Neural progenitor cell (in vitro differentiated cells): ENCODE measurements around the gene PRRX2. TPM values are rescaled to one million over a fixed set of nuclear protein-coding genes. Genes with fewer than 3 reads are reported as not detected.
A peak's percentile ranks its signal among the peaks of the same experiment; 100 is the strongest.

ENCODE experiments used
- DNase-seq: peaks from one replicate; pipeline ENCODE4 v3.0.0-alpha.2; 2016; ENCODE audit warnings: low spot score
- H2AFZ ChIP-seq: fragments of 200-600 bp; sonication (generic); replicated peaks from 2 replicates; pipeline ENCODE4 v1.6.1; 2016; ENCODE audit warnings: antibody characterized with exemption
- H3F3A ChIP-seq: fragments of 200-600 bp; sonication (generic); 2 replicates; pipeline ENCODE4 v1.6.1; 2016; ENCODE audit warnings: antibody characterized with exemption, low read depth
- H3K27ac ChIP-seq: fragments of 200-600 bp; sonication (generic); 2 replicates; pipeline ENCODE4 v1.5.1; 2016; ENCODE audit warnings: mild to moderate bottlenecking
- H3K27me3 ChIP-seq: fragments of 200-600 bp; sonication (generic); 2 replicates; pipeline ENCODE4 v1.6.1; 2016; ENCODE audit warnings: mild to moderate bottlenecking, moderate library complexity
- H3K36me3 ChIP-seq: fragments of 200-600 bp; sonication (generic); 2 replicates; pipeline ENCODE4 v1.5.1; 2016
- H3K4me1 ChIP-seq: fragments of 200-600 bp; sonication (generic); 2 replicates; pipeline ENCODE4 v1.6.1; 2016; ENCODE audit warnings: mixed run types
- H3K4me2 ChIP-seq: fragments of 200-600 bp; sonication (generic); 2 replicates; pipeline ENCODE4 v1.6.1; 2016
- H3K4me3 ChIP-seq: fragments of 200-600 bp; sonication (generic); 2 replicates; pipeline ENCODE4 v1.5.1; 2016
- H3K79me2 ChIP-seq: fragments of 200-600 bp; sonication (generic); 2 replicates; pipeline ENCODE4 v1.6.1; 2016; ENCODE audit warnings: low read depth
- H3K9ac ChIP-seq: fragments of 200-600 bp; sonication (generic); 2 replicates; pipeline ENCODE4 v1.6.1; 2016
- H3K9me3 ChIP-seq: fragments of 200-600 bp; sonication (generic); 2 replicates; pipeline ENCODE4 v1.5.1; 2016; ENCODE audit warnings: low read depth
- H4K20me1 ChIP-seq: fragments of 200-600 bp; sonication (generic); 2 replicates; pipeline ENCODE4 v1.6.1; 2016; ENCODE audit warnings: low read depth
- H3K27ac Mint-ChIP-seq: 3 replicates; pipeline ENCODE4 v1.8.0; 2021; ENCODE audit warnings: mixed read lengths
- H3K27me3 Mint-ChIP-seq: 2 replicates; pipeline ENCODE4 v1.8.0; 2022; ENCODE audit warnings: low read depth, mild to moderate bottlenecking, inconsistent platforms, moderate library complexity, mixed read lengths; ENCODE audit not compliant: insufficient read depth
- H3K36me3 Mint-ChIP-seq: 3 replicates; pipeline ENCODE4 v1.8.0; 2021; ENCODE audit warnings: mixed read lengths
- H3K4me1 Mint-ChIP-seq: 3 replicates; pipeline ENCODE4 v1.8.0; 2021; ENCODE audit warnings: mixed read lengths
- H3K4me3 Mint-ChIP-seq: 3 replicates; pipeline ENCODE4 v1.8.0; 2021; ENCODE audit warnings: mild to moderate bottlenecking, moderate library complexity, mixed read lengths
- H3K9me3 Mint-ChIP-seq: 3 replicates; pipeline ENCODE4 v1.8.0; 2020; ENCODE audit warnings: mixed read lengths
- CTCF ChIP-seq: fragments of 200-600 bp; sonication (generic); IDR thresholded peaks from 2 replicates; pipeline ENCODE4 v1.5.1; 2017; ENCODE audit warnings: antibody characterized with exemption, mild to moderate bottlenecking
- EZH2 ChIP-seq: fragments of 200-600 bp; sonication (generic); IDR thresholded peaks from 2 replicates; pipeline ENCODE4 v1.6.1; 2017; ENCODE audit warnings: antibody characterized with exemption, mild to moderate bottlenecking, moderate library complexity
- EZH2phosphoT487 ChIP-seq: fragments of 200-600 bp; sonication (generic); IDR thresholded peaks from 2 replicates; pipeline ENCODE4 v1.6.1; 2017; ENCODE audit warnings: antibody characterized with exemption
- total RNA-seq: library from RNA; depleted of rRNA; stranded (reverse); fragments of >200 nt; gene quantifications from 2 replicates; pipeline ENCODE4 v1.2.3, GENCODE V29; 2015; ENCODE audit warnings: low replicate concordance

Gene PRRX2
- total RNA-seq, 1 donor from 2014 or later: 1.5 TPM

- no peaks in the 10 kb centered on the region for H4K20me1 ChIP-seq
- H2AFZ ChIP-seq: no peak overlapping the region
- H3K4me2 ChIP-seq: no peak overlapping the region
Measured at GRCh38 chr9:129694243-129694646, 28.8 kb downstream of the PRRX2 start.

DNA sequence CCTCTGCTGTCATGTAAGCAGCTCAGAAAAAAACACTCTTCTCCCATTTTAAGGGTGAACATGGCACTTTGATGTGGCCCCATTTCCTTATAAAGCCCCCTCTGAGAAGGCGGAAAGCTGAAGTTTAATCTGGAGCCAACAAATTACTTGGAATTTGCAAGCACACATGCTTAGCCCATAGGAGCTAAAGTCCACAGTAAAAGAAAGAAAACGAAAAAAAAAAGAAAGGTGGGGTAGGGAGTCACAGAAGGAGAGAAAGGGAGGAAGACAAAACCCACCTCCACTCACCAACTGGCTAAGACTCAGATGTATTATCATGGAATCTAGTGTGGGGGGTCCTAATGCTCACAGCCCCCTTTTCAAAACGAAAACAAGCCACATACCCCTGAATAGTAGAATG is 30.4 kb downstream of the PRRX2 start:
- H3K4me3 Mint-ChIP-seq: no peak overlapping the region

More at GRCh38 chr9:129694243-129694646, 28.8 kb downstream of the PRRX2 start:
- no peak overlapping the region for H3K4me3 ChIP-seq
- peaks cover 14% of the 10 kb centered on the region for H3K4me1 Mint-ChIP-seq
- peak overlapping the region; percentile 63 for H3K27ac Mint-ChIP-seq
- peaks cover 10% of the 10 kb centered on the region for H3K4me1 ChIP-seq
- peaks cover 7% of the 10 kb centered on the region for H3F3A ChIP-seq
- peaks cover 48% of the 10 kb centered on the region for H3K27me3 ChIP-seq
- no peak for DNase-seq
- no peaks in the 10 kb centered on the region for H3K36me3 ChIP-seq
- H3K36me3 Mint-ChIP-seq: no peaks in the 10 kb centered on the region
- no peak overlapping the region for H3K27ac ChIP-seq
- H3K27me3 Mint-ChIP-seq: peaks cover 21% of the 10 kb centered on the region
- no peaks in the 10 kb centered on the region for H3K9me3 ChIP-seq
- peak overlapping the region; percentile 65 for H3K4me3 Mint-ChIP-seq
- TF ChIP-seq EZH2phosphoT487 (no peak), CTCF (no peak), EZH2 (no peak)
- H3K79me2 ChIP-seq: no peaks in the 10 kb centered on the region
- H3K9me3 Mint-ChIP-seq: no peaks in the 10 kb centered on the region
- no peak overlapping the region for H3K9ac ChIP-seq

DNA sequence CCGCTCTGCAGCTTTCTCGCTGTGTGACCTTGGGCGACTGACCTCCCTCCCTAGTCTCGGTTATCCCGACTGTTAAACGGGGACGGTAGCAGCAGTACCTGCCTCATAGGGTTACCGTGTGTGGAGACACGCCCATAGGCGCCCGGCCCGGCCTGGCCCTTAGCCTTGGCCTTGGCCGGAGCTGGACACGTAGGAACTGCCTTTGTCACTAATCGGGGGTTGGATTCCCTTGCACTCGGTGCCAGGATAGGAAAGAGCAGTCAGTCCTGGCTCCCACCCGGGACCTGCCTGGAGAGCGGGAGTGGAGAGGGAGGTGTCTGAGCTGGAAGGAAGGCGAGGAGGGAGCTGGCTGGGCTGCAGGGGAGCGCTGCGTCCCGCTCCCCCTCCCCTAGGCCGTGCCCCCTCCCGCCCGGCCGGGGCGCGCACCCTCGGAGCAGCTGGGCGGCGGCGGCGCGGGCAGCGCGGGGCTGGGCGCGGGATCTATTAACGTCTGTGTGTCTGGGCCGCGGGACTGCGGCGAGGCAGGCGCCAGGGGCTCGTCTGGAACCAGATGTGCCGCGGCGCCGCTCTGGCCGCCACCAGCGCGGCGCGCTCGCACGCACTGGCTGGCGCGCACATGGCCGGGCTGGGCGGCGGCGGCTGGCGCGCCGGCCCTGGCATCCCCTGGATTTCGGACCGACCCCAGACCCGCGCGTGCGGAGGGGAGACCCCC is 31.7 kb downstream of the PRRX2 start:
- H3K9ac ChIP-seq: no peak overlapping the region
- Mint-ChIP-seq H3K4me1 (peaks cover 14% of the 10 kb centered on the region), H3K9me3 (no peaks in the 10 kb centered on the region), H3K27me3 (peaks cover 17% of the 10 kb centered on the region), H3K4me3 (peak overlapping the region; percentile 89), H3K36me3 (no peaks in the 10 kb centered on the region), H3K27ac (no peak overlapping the region)
- TF ChIP-seq EZH2phosphoT487: no peak
- TF ChIP-seq EZH2: peak; percentile 66
- no peak overlapping the region for H3K27ac ChIP-seq
- H3K79me2 ChIP-seq: no peaks in the 10 kb centered on the region
- no peaks in the 10 kb centered on the region for H4K20me1 ChIP-seq
- H3K9me3 ChIP-seq: no peaks in the 10 kb centered on the region
- H2AFZ ChIP-seq: peak overlapping the region; percentile 87
- peak overlapping the region; percentile 86 for H3K4me2 ChIP-seq
- H3F3A ChIP-seq: peaks cover 7% of the 10 kb centered on the region
- peaks cover 10% of the 10 kb centered on the region for H3K4me1 ChIP-seq
- H3K4me3 ChIP-seq: peak overlapping the region; percentile 46
- no peaks in the 10 kb centered on the region for H3K36me3 ChIP-seq
- peaks cover 49% of the 10 kb centered on the region for H3K27me3 ChIP-seq
- peak; percentile 85 for DNase-seq

More for the DNA sequence above, 30.4 kb downstream of the PRRX2 start:
- Mint-ChIP-seq H3K36me3 (no peaks in the 10 kb centered on the region), H3K4me1 (peaks cover 14% of the 10 kb centered on the region), H3K27me3 (peaks cover 19% of the 10 kb centered on the region), H3K9me3 (no peaks in the 10 kb centered on the region), H3K27ac (no peak overlapping the region)
- Histone ChIP-seq H3K79me2 (no peaks in the 10 kb centered on the region), H3F3A (peaks cover 7% of the 10 kb centered on the region), H2AFZ (no peak overlapping the region), H3K4me2 (no peak overlapping the region), H3K4me3 (no peak overlapping the region), H3K4me1 (peaks cover 10% of the 10 kb centered on the region), H3K9ac (no peak overlapping the region), H3K27ac (no peak overlapping the region), H3K9me3 (no peaks in the 10 kb centered on the region), H3K27me3 (peaks cover 49% of the 10 kb centered on the region), H4K20me1 (no peaks in the 10 kb centered on the region), H3K36me3 (no peaks in the 10 kb centered on the region)
- no peak for TF ChIP-seq CTCF
- no peak for TF ChIP-seq EZH2phosphoT487
- no peak for TF ChIP-seq EZH2
- no peak for DNase-seq

- Mint-ChIP-seq H3K27ac (no peak overlapping the region), H3K4me3 (peak overlapping the region; percentile 70), H3K9me3 (no peaks in the 10 kb centered on the region), H3K27me3 (peaks cover 17% of the 10 kb centered on the region), H3K4me1 (peaks cover 14% of the 10 kb centered on the region), H3K36me3 (no peaks in the 10 kb centered on the region)
- no peak overlapping the region for H3K9ac ChIP-seq
- H3K27ac ChIP-seq: no peak overlapping the region
- no peaks in the 10 kb centered on the region for H3K9me3 ChIP-seq
- H3K4me2 ChIP-seq: peak overlapping the region; percentile 86
- peaks cover 10% of the 10 kb centered on the region for H3K4me1 ChIP-seq
- peaks cover 49% of the 10 kb centered on the region for H3K27me3 ChIP-seq
- H4K20me1 ChIP-seq: no peaks in the 10 kb centered on the region
- peak overlapping the region; percentile 46 for H3K4me3 ChIP-seq
- peak; percentile 25 for DNase-seq
- H2AFZ ChIP-seq: peak overlapping the region; percentile 87
- peaks cover 7% of the 10 kb centered on the region for H3F3A ChIP-seq
- no peak for TF ChIP-seq EZH2
- TF ChIP-seq CTCF: no peak
- TF ChIP-seq EZH2phosphoT487: peak; percentile 29
- H3K36me3 ChIP-seq: no peaks in the 10 kb centered on the region
- no peaks in the 10 kb centered on the region for H3K79me2 ChIP-seq
Measured at GRCh38 chr9:129697656-129698253, 32.3 kb downstream of the PRRX2 start.
